Panc1 (cell line): Measurements from ENCODE around the gene SDK1. TPM values are rescaled to one million over a fixed set of nuclear protein-coding genes. Genes with fewer than 3 reads are reported as not detected.

Source experiments
- ATAC-seq: fragments of 200-7000 bp; cut with Tn5 transposase; 2 replicates; pipeline ENCODE4 v1.9.1; 2020; ENCODE audit warnings: mild to moderate bottlenecking, moderate library complexity
- BruUV-seq: library from RNA; stranded (reverse); fragments of 400-500 nt; replicated peaks from 2 replicates; lab custom pipeline; 2021; lab: Mats Ljungman, UMichigan
- CTCF ChIA-PET: fragments of 300-600 bp; sonication (Branson Sonifier 250); formaldehyde crosslinking; loops from one replicate; lab custom pipeline; 2022; ENCODE audit warnings: antibody characterized with exemption; lab: Charles Lee
- POLR2A ChIA-PET: fragments of 300-600 bp; sonication (Branson Sonifier 250); formaldehyde crosslinking; loops from one replicate; lab custom pipeline; 2022; ENCODE audit warnings: antibody characterized with exemption; lab: Charles Lee
- DNase-seq: peaks from one replicate; pipeline ENCODE4 v3.0.0-alpha.2; 2010; ENCODE audit warnings: low read depth, low spot score
- H3K27ac ChIP-seq: 2 replicates; pipeline ENCODE4 v1.5.1; 2011; ENCODE audit warnings: mild to moderate bottlenecking, low read length, inconsistent platforms
- H3K27me3 ChIP-seq: fragments of 200-500 bp; sonication (Bioruptor generic); 2 replicates; pipeline ENCODE4 v1.6.0; 2014; ENCODE audit warnings: low read length, inconsistent platforms; ENCODE audit not compliant: control insufficient read depth, insufficient read depth
- H3K36me3 ChIP-seq: fragments of 200-500 bp; sonication (Bioruptor generic); 2 replicates; pipeline ENCODE4 v1.5.1; 2014; ENCODE audit warnings: inconsistent platforms, mild to moderate bottlenecking, low read length, moderate library complexity; ENCODE audit not compliant: control insufficient read depth, insufficient read depth
- H3K4me1 ChIP-seq: 2 replicates; pipeline ENCODE4 v1.5.1; 2011; ENCODE audit warnings: inconsistent platforms, mild to moderate bottlenecking, low read length, moderate library complexity; ENCODE audit not compliant: control insufficient read depth, insufficient read depth
- H3K4me3 ChIP-seq, 2 experiments: 2 replicates each; pipeline ENCODE4 v1.5.1; 2011 to 2012; ENCODE audit warnings: low read depth in 2 of 2, low read length in 2 of 2, mild to moderate bottlenecking in 2 of 2, inconsistent platforms in 1 of 2, moderate library complexity in 1 of 2
- H3K9me3 ChIP-seq: fragments of 200-500 bp; sonication (Bioruptor generic); 2 replicates; pipeline ENCODE4 v1.5.1; 2014; ENCODE audit warnings: low read depth, mild to moderate bottlenecking, inconsistent platforms, low read length, moderate library complexity; ENCODE audit not compliant: control insufficient read depth, insufficient read depth
- POLR2AphosphoS5 ChIP-seq: IDR thresholded peaks from 2 replicates; pipeline ENCODE4 v1.6.1; 2012; ENCODE audit warnings: mild to moderate bottlenecking, low read depth, low read length, moderate library complexity
- SIN3A ChIP-seq: IDR thresholded peaks from 2 replicates; pipeline ENCODE4 v1.6.1; 2012; ENCODE audit warnings: low read depth, mild to moderate bottlenecking, low read length, moderate library complexity, borderline replicate concordance; ENCODE audit not compliant: insufficient read depth
- TCF7L2 ChIP-seq: IDR thresholded peaks from 2 replicates; pipeline ENCODE4 v1.6.1; 2011; ENCODE audit warnings: mild to moderate bottlenecking, low read depth, low read length, inconsistent platforms
- in situ Hi-C: cut with HindIII; loops from 2 replicates; pipeline ENCODE4 v1.10.0; 2016; ENCODE audit warnings: low sequenced_read_pairs, low pct_unique_long_range_greater_than_20kb
- intact Hi-C: fragments of 100-400 bp; cut with micrococcal nuclease; formaldehyde crosslinking; loops from one replicate; pipeline ENCODE4 v1.10.0; 2022; ENCODE audit not compliant: unreplicated experiment
- total RNA-seq: library from RNA; stranded (reverse); gene quantifications from one replicate; pipeline ENCODE4 v1.2.1, GENCODE V29; 2021; ENCODE audit not compliant: unreplicated experiment
- TF ChIP-seq, protein P1 (sequence below): fragments of 450-650 bp; IDR thresholded peaks from 2 replicates; pipeline ENCODE4 v1.5.1; 2017; ENCODE audit warnings: mild to moderate bottlenecking
- TF ChIP-seq, protein P2 (sequence below), 2 experiments: IDR thresholded peaks; 2 replicates each; pipeline ENCODE4 v1.6.1; 2011 to 2012; ENCODE audit warnings: low read depth in 2 of 2, control low read depth in 1 of 2, low read length in 1 of 2, mild to moderate bottlenecking in 1 of 2, moderate library complexity in 1 of 2; ENCODE audit not compliant: insufficient read depth in 1 of 2

SDK1 gene
- total RNA-seq, 1 experiment from 2014 or later, result 47.4 TPM

DNA sequence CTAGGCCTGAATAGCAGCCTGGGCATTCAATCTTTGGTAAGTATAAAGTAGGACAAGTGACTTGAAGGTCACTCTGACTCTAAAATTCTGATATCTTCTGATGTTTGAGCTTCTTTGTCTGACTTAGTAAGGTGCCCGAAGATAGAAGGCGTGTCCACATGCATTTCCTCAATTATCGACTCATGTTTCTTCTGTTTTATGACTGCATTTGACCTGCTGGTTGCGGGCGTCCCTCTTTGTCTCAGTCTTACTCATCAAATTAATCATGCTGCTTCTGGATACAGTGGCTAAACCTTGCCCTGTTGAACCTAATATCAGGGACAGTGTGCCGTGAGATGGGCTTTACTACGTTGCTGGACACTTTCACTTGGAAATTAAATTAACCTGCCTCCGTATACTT, 534.1 kb downstream of the SDK1 start:
- Histone ChIP-seq H3K27me3 (no peaks in the 10 kb centered on the region), H3K27ac (no peak overlapping the region), H3K9me3 (no peaks in the 10 kb centered on the region), H3K4me3 (no peak overlapping the region), H3K36me3 (no peaks in the 10 kb centered on the region), H3K4me1 (no peaks in the 10 kb centered on the region)
- DNase-seq (no peak), ATAC-seq (no peak)
- in situ Hi-C loops (no loop called here), intact Hi-C loops (no loop called here)
- TF ChIP-seq, protein P1, sequence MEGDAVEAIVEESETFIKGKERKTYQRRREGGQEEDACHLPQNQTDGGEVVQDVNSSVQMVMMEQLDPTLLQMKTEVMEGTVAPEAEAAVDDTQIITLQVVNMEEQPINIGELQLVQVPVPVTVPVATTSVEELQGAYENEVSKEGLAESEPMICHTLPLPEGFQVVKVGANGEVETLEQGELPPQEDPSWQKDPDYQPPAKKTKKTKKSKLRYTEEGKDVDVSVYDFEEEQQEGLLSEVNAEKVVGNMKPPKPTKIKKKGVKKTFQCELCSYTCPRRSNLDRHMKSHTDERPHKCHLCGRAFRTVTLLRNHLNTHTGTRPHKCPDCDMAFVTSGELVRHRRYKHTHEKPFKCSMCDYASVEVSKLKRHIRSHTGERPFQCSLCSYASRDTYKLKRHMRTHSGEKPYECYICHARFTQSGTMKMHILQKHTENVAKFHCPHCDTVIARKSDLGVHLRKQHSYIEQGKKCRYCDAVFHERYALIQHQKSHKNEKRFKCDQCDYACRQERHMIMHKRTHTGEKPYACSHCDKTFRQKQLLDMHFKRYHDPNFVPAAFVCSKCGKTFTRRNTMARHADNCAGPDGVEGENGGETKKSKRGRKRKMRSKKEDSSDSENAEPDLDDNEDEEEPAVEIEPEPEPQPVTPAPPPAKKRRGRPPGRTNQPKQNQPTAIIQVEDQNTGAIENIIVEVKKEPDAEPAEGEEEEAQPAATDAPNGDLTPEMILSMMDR, result no peak
- TF ChIP-seq TCF7L2 (no peak), SIN3A (no peak), POLR2AphosphoS5 (no peak)
- TF ChIP-seq, protein P2, sequence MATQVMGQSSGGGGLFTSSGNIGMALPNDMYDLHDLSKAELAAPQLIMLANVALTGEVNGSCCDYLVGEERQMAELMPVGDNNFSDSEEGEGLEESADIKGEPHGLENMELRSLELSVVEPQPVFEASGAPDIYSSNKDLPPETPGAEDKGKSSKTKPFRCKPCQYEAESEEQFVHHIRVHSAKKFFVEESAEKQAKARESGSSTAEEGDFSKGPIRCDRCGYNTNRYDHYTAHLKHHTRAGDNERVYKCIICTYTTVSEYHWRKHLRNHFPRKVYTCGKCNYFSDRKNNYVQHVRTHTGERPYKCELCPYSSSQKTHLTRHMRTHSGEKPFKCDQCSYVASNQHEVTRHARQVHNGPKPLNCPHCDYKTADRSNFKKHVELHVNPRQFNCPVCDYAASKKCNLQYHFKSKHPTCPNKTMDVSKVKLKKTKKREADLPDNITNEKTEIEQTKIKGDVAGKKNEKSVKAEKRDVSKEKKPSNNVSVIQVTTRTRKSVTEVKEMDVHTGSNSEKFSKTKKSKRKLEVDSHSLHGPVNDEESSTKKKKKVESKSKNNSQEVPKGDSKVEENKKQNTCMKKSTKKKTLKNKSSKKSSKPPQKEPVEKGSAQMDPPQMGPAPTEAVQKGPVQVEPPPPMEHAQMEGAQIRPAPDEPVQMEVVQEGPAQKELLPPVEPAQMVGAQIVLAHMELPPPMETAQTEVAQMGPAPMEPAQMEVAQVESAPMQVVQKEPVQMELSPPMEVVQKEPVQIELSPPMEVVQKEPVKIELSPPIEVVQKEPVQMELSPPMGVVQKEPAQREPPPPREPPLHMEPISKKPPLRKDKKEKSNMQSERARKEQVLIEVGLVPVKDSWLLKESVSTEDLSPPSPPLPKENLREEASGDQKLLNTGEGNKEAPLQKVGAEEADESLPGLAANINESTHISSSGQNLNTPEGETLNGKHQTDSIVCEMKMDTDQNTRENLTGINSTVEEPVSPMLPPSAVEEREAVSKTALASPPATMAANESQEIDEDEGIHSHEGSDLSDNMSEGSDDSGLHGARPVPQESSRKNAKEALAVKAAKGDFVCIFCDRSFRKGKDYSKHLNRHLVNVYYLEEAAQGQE (IDR thresholded peaks at IDR 0.05; ENCODE audit: insufficient read depth in 1 of 2, low read depth in 2 of 2, low read length in 1 of 2), result no peak
- no TSS peak for BruUV-seq
- POLR2A ChIA-PET, result no interaction called here
- CTCF ChIA-PET, result no interaction called here

DNA sequence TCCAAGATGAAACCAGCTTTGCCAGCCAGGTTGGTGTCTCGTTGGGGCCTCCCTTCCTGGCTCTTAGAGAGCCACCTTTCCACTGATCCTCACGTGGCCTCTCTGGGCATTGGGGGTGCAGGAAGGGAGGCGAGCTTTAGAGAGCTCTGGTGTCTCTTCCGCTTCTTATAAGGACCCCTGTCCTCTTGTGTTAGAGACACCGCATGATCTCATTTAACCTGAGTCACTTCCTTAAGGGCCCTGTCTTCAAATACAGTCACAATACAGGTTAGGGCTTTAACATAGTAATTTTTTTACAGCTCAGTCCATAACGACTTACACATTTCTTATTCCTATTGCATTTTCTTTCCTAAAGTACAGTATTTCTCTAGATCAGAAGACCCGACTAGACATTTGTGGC, 535.8 kb downstream of the SDK1 start:
- in situ Hi-C loops (no loop called here), intact Hi-C loops (no loop called here)
- H3K27me3 ChIP-seq, result no peaks in the 10 kb centered on the region
- no peaks in the 10 kb centered on the region for H3K36me3 ChIP-seq
- BruUV-seq, result no TSS peak
- no peak overlapping the region for H3K27ac ChIP-seq
- CTCF ChIA-PET, result no interaction called here
- POLR2A ChIA-PET, result no interaction called here
- H3K9me3 ChIP-seq, result no peaks in the 10 kb centered on the region
- DNase-seq, result no peak
- TF ChIP-seq, protein P1, result no peak
- TF ChIP-seq TCF7L2 (no peak), SIN3A (no peak), POLR2AphosphoS5 (no peak)
- TF ChIP-seq, protein P2 (IDR thresholded peaks at IDR 0.05; ENCODE audit: insufficient read depth in 1 of 2, low read depth in 2 of 2, low read length in 1 of 2), result no peak
- ATAC-seq, result no peak
- no peaks in the 10 kb centered on the region for H3K4me1 ChIP-seq
- H3K4me3 ChIP-seq, result no peak overlapping the region
